ENCODE measurements around the gene IFNA10. TPM values are rescaled to one million over a fixed set of nuclear protein-coding genes. Genes with fewer than 3 reads are reported as not detected.

The IFNA10 gene
- total RNA-seq, 1 experiment from 2014 or later = not detected

Other genes with a start within 250 kb of the IFNA10 start
- 3.8 and 6.7 TPM in 2 replicates for gene HACD4, start 175.5 kb downstream of the IFNA10 start, total RNA-seq (2014; rRNA removed; shearing (Covaris generic); ENCODE audit: low replicate concordance)
- 0.81 and 4.1 TPM in 2 replicates for gene IFNB1, start 129.2 kb downstream of the IFNA10 start, total RNA-seq (2014; rRNA removed; shearing (Covaris generic); ENCODE audit: low replicate concordance)
- not detected in 2 replicates for gene IFNW1, start 65.3 kb downstream of the IFNA10 start, total RNA-seq (2014; rRNA removed; shearing (Covaris generic); ENCODE audit: low replicate concordance)
- gene IFNA21, start 40.5 kb downstream of the IFNA10 start, total RNA-seq (2014; rRNA removed; shearing (Covaris generic); ENCODE audit: low replicate concordance) = not detected in 2 replicates
- not detected in 2 replicates for gene IFNA4, start 19.6 kb downstream of the IFNA10 start, total RNA-seq (2014; rRNA removed; shearing (Covaris generic); ENCODE audit: low replicate concordance)
- not detected in 2 replicates for gene IFNA7, start 4.9 kb downstream of the IFNA10 start, total RNA-seq (2014; rRNA removed; shearing (Covaris generic); ENCODE audit: low replicate concordance)
- gene IFNA16, start 10.2 kb upstream of the IFNA10 start, total RNA-seq (2014; rRNA removed; shearing (Covaris generic); ENCODE audit: low replicate concordance) = not detected in 2 replicates
- gene IFNA17, start 21.1 kb upstream of the IFNA10 start, total RNA-seq (2014; rRNA removed; shearing (Covaris generic); ENCODE audit: low replicate concordance) = not detected in 2 replicates
- gene IFNA14, start 32.9 kb upstream of the IFNA10 start, total RNA-seq (2014; rRNA removed; shearing (Covaris generic); ENCODE audit: low replicate concordance) = not detected in 2 replicates
- not detected in 2 replicates for gene IFNA5, start 98.2 kb upstream of the IFNA10 start, total RNA-seq (2014; rRNA removed; shearing (Covaris generic); ENCODE audit: low replicate concordance)
- 46.6 and 58.6 TPM in 2 replicates for gene KLHL9, start 128.3 kb upstream of the IFNA10 start, total RNA-seq (2014; rRNA removed; shearing (Covaris generic); ENCODE audit: low replicate concordance)
- not detected in 2 replicates for gene IFNA6, start 143.7 kb upstream of the IFNA10 start, total RNA-seq (2014; rRNA removed; shearing (Covaris generic); ENCODE audit: low replicate concordance)
- gene IFNA13, start 160.9 kb upstream of the IFNA10 start, total RNA-seq (2014; rRNA removed; shearing (Covaris generic); ENCODE audit: low replicate concordance) = not detected in 2 replicates
- gene IFNA2, start 178.3 kb upstream of the IFNA10 start, total RNA-seq (2014; rRNA removed; shearing (Covaris generic); ENCODE audit: low replicate concordance) = not detected in 2 replicates
- gene IFNA8, start 202.0 kb upstream of the IFNA10 start, total RNA-seq (2014; rRNA removed; shearing (Covaris generic); ENCODE audit: low replicate concordance) = not detected in 2 replicates
- not detected in 2 replicates for gene IFNA1, start 233.3 kb upstream of the IFNA10 start, total RNA-seq (2014; rRNA removed; shearing (Covaris generic); ENCODE audit: low replicate concordance)

Measured in MG63 (cell line).